SK-N-SH (cell line): ENCODE measurements around the gene CHST12.

Source experiments
- CHD2 ChIP-seq: fragments of 150-350 bp; IDR thresholded peaks from 2 replicates; pipeline ENCODE4 v1.6.1; 2018; ENCODE audit warnings: low read length; ENCODE audit not compliant: partially characterized antibody
- EZH2phosphoT487 ChIP-seq: fragments of 200-600 bp; sonication (generic); IDR thresholded peaks from 2 replicates; pipeline ENCODE4 v1.6.1; 2017; ENCODE audit warnings: low read depth, mixed run types, mild to moderate bottlenecking, antibody characterized with exemption, moderate library complexity, borderline replicate concordance
- MXI1 ChIP-seq: IDR thresholded peaks from 2 replicates; pipeline ENCODE4 v1.6.1; 2012; ENCODE audit warnings: mild to moderate bottlenecking, low read depth, low read length, improper control_type of control experiment
- NRF1 ChIP-seq: IDR thresholded peaks from 2 replicates; pipeline ENCODE4 v1.6.1; 2012; ENCODE audit warnings: low read depth, mild to moderate bottlenecking, low read length
- POLR2AphosphoS5 ChIP-seq: IDR thresholded peaks from 2 replicates; pipeline ENCODE4 v1.6.1; 2012; ENCODE audit warnings: low read depth, low read length
- RFX5 ChIP-seq: IDR thresholded peaks from 2 replicates; pipeline ENCODE4 v1.6.1; 2012; ENCODE audit warnings: mild to moderate bottlenecking, improper control_type of control experiment, low read length
- SIN3A ChIP-seq: IDR thresholded peaks from 2 replicates; pipeline ENCODE4 v1.6.1; 2012; ENCODE audit warnings: low read depth, mild to moderate bottlenecking, low read length, moderate library complexity, borderline replicate concordance
- SMC3 ChIP-seq: IDR thresholded peaks from 2 replicates; pipeline ENCODE4 v1.6.1; 2012; ENCODE audit warnings: low read depth, low read length, improper control_type of control experiment
- TAF1 ChIP-seq: IDR thresholded peaks from 2 replicates; pipeline ENCODE4 v1.6.1; 2012; ENCODE audit warnings: low read depth, mild to moderate bottlenecking, low read length, moderate library complexity, borderline replicate concordance
- YY1 ChIP-seq: IDR thresholded peaks from 2 replicates; pipeline ENCODE4 v1.4.0; 2012; ENCODE audit warnings: low read depth, mild to moderate bottlenecking
- TF ChIP-seq, protein P1 (sequence below): IDR thresholded peaks from 2 replicates; pipeline ENCODE4 v1.4.0; 2012; ENCODE audit warnings: low read depth, borderline replicate concordance
- TF ChIP-seq, protein P2 (sequence below): fragments of 200-600 bp; sonication (generic); IDR thresholded peaks from 2 replicates; pipeline ENCODE4 v1.6.1; 2017; ENCODE audit warnings: antibody characterized with exemption, mild to moderate bottlenecking, moderate library complexity
- TF ChIP-seq, protein P3 (sequence below): fragments of 150-350 bp; IDR thresholded peaks from 2 replicates; pipeline ENCODE4 v1.6.1; 2016; ENCODE audit warnings: mild to moderate bottlenecking, low read depth, low read length
- TF ChIP-seq, protein P4 (sequence below): IDR thresholded peaks from 2 replicates; pipeline ENCODE4 v1.4.0; 2012; ENCODE audit warnings: low read depth

DNA sequence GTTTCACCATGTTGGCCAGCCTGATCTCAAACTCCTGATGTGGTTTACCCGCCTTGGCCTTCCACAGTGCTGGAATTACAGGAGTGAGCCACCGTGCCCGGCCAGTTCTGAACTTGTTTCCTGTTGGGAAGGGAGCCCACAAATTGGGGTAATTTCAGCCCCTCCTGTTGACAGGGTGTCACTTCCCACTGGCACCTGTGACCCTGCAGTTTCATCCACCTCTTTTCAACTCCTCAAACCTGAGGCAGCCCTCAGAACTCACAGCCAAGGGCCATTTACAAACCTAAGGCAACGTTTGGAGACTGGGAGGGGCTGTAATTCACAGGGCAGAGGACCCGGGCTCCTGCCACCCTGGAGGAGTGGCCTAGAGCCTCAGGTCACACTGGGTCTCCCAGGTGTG, 22.2 kb upstream of the CHST12 start:
- TF ChIP-seq, protein P1, sequence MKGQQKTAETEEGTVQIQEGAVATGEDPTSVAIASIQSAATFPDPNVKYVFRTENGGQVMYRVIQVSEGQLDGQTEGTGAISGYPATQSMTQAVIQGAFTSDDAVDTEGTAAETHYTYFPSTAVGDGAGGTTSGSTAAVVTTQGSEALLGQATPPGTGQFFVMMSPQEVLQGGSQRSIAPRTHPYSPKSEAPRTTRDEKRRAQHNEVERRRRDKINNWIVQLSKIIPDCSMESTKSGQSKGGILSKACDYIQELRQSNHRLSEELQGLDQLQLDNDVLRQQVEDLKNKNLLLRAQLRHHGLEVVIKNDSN = no peak
- TF ChIP-seq POLR2AphosphoS5 (no peak), YY1 (no peak), EZH2phosphoT487 (no peak), CHD2 (no peak), SIN3A (no peak), NRF1 (no peak), TAF1 (no peak), RFX5 (no peak), MXI1 (no peak), SMC3 (no peak)
- TF ChIP-seq, protein P2, sequence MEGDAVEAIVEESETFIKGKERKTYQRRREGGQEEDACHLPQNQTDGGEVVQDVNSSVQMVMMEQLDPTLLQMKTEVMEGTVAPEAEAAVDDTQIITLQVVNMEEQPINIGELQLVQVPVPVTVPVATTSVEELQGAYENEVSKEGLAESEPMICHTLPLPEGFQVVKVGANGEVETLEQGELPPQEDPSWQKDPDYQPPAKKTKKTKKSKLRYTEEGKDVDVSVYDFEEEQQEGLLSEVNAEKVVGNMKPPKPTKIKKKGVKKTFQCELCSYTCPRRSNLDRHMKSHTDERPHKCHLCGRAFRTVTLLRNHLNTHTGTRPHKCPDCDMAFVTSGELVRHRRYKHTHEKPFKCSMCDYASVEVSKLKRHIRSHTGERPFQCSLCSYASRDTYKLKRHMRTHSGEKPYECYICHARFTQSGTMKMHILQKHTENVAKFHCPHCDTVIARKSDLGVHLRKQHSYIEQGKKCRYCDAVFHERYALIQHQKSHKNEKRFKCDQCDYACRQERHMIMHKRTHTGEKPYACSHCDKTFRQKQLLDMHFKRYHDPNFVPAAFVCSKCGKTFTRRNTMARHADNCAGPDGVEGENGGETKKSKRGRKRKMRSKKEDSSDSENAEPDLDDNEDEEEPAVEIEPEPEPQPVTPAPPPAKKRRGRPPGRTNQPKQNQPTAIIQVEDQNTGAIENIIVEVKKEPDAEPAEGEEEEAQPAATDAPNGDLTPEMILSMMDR = no peak
- TF ChIP-seq, protein P3, sequence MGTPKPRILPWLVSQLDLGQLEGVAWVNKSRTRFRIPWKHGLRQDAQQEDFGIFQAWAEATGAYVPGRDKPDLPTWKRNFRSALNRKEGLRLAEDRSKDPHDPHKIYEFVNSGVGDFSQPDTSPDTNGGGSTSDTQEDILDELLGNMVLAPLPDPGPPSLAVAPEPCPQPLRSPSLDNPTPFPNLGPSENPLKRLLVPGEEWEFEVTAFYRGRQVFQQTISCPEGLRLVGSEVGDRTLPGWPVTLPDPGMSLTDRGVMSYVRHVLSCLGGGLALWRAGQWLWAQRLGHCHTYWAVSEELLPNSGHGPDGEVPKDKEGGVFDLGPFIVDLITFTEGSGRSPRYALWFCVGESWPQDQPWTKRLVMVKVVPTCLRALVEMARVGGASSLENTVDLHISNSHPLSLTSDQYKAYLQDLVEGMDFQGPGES = no peak
- TF ChIP-seq, protein P4, sequence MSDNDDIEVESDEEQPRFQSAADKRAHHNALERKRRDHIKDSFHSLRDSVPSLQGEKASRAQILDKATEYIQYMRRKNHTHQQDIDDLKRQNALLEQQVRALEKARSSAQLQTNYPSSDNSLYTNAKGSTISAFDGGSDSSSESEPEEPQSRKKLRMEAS = no peak
